Ovary (tissue), 9 donors: ENCODE results near the gene CARTPT. TPM values are rescaled to one million over a fixed set of nuclear protein-coding genes. Genes with fewer than 3 reads are reported as not detected.

ENCODE experiments used
- DNase-seq, 5 donors: peaks; one replicate each; pipeline ENCODE4 v3.0.0-alpha.2; 2019 to 2020
- H3K27ac ChIP-seq, 2 donors: fragments of 200-600 bp; one replicate each; pipeline versions ENCODE4 v1.5.1 to v1.8.0; 2019 to 2022
- H3K27me3 ChIP-seq: fragments of 200-600 bp; one replicate; pipeline ENCODE4 v1.8.0; 2022
- H3K36me3 ChIP-seq: fragments of 200-600 bp; sonication (generic); one replicate; pipeline ENCODE4 v1.5.1; 2019
- H3K4me1 ChIP-seq: one replicate; pipeline ENCODE4 v1.8.1; 2013; ENCODE audit warnings: mild to moderate bottlenecking, moderate library complexity; ENCODE audit not compliant: insufficient read depth
- H3K4me3 ChIP-seq: fragments of 200-600 bp; sonication (generic); one replicate; pipeline ENCODE4 v1.5.1; 2017
- H3K9me3 ChIP-seq, 2 donors: fragments of 200-600 bp in 1 of 2; sonication (generic) in 1 of 2; one replicate each; pipeline versions ENCODE4 v1.5.1 to v1.8.1; 2013 to 2019; ENCODE audit warnings: mild to moderate bottlenecking in 1 of 2, moderate library complexity in 1 of 2
- CTCF ChIP-seq, 3 donors: fragments of 450-650 bp in 2 of 3; fragments of 200-600 bp in 1 of 3; IDR thresholded peaks; one replicate each; pipeline versions ENCODE4 v1.5.1 to v1.8.0; 2016 to 2022; ENCODE audit warnings: antibody characterized with exemption in 3 of 3, mild to moderate bottlenecking in 1 of 3
- EP300 ChIP-seq: sonication (generic); formaldehyde crosslinking; IDR thresholded peaks from one replicate; pipeline ENCODE4 v1.6.1; 2017; ENCODE audit warnings: antibody characterized with exemption
- POLR2A ChIP-seq: fragments of 450-650 bp; IDR thresholded peaks from one replicate; pipeline ENCODE4 v1.6.1; 2017; ENCODE audit warnings: antibody characterized with exemption, mild to moderate bottlenecking, moderate library complexity
- intact Hi-C, 4 donors: fragments of 100-400 bp; cut with DNase I; formaldehyde crosslinking; loops; one replicate each; pipeline versions ENCODE4 v1.11.0 to v1.15.1; 2022 to 2023
- polyA plus RNA-seq, 2 donors: library from polyadenylated mRNA; stranded (reverse); fragments of 200-250 nt in 1 of 2; fragments of 350-450 nt in 1 of 2; fragmentation: Illumina TruSeq in 1 of 2; extraction: RNeasy Lipid Tissue Mini Kit (QIAGEN cat#74804) in 1 of 2; gene quantifications; one replicate each; pipeline ENCODE4 v1.2.3, GENCODE V29; 2013 to 2014
- total RNA-seq, 7 donors: library from RNA; depleted of rRNA in 2 of 7; stranded (reverse); fragments of >200 nt in 2 of 7; fragmentation: NEBNext Ultra II Directional in 3 of 7; extraction: Animal tissue kit (Norgen Biotek cat#: 25700) in 3 of 7; gene quantifications; one replicate each; pipeline versions ENCODE4 v1.1.0 to v1.2.4, GENCODE V29; 2016 to 2023
- donor health status: DM: no; HTN: no; CAD: no; lungs with moderate emphysema.
- donor health status: DM: no; HTN: no; CAD: no.
- donor health status: Bipolar disorder and iron deficiency.
- donor health status: DM: yes; HTN: yes; CAD: no.
- donor health status: DM: no; HTN: no; CAD: no.
- donor health status: DM: yes; HTN: yes; CAD: no.

Gene CARTPT
- total and polyA plus RNA-seq, 9 donors, result 0.63 TPM; not detected in 8

- TF ChIP-seq POLR2A, result no peak
- TF ChIP-seq CTCF (IDR thresholded peaks at IDR 0.05), result no peak
- no peak for TF ChIP-seq EP300
- H3K27me3 ChIP-seq, result no peaks in the 10 kb centered on the region
- H3K4me1 ChIP-seq, result no peaks in the 10 kb centered on the region
- intact Hi-C loops, result no loop called here
- no peaks in the 10 kb centered on the region for H3K9me3 ChIP-seq
- H3K27ac ChIP-seq, result no peak overlapping the region
- H3K4me3 ChIP-seq, result no peak overlapping the region
- no peak for DNase-seq
- H3K36me3 ChIP-seq, result no peaks in the 10 kb centered on the region
Measured at GRCh38 chr5:71767661-71768060, 48.6 kb downstream of the CARTPT start.

- Histone ChIP-seq H3K27ac (no peak overlapping the region), H3K4me1 (no peaks in the 10 kb centered on the region), H3K27me3 (no peaks in the 10 kb centered on the region), H3K9me3 (no peaks in the 10 kb centered on the region), H3K36me3 (no peaks in the 10 kb centered on the region), H3K4me3 (no peak overlapping the region)
- TF ChIP-seq EP300 (no peak), CTCF (IDR thresholded peaks at IDR 0.05) (no peak), POLR2A (no peak)
- intact Hi-C loops, result no loop called here
- no peak for DNase-seq
Measured at GRCh38 chr5:71769287-71769686, 50.2 kb downstream of the CARTPT start.

- DNase-seq, result no peak
- no peaks in the 10 kb centered on the region for H3K9me3 ChIP-seq
- H3K27ac ChIP-seq, result no peak overlapping the region
- no peaks in the 10 kb centered on the region for H3K27me3 ChIP-seq
- H3K4me1 ChIP-seq, result no peaks in the 10 kb centered on the region
- H3K36me3 ChIP-seq, result no peaks in the 10 kb centered on the region
- intact Hi-C loops, result no loop called here
- H3K4me3 ChIP-seq, result no peak overlapping the region
- no peak for TF ChIP-seq POLR2A
- no peak for TF ChIP-seq CTCF (IDR thresholded peaks at IDR 0.05)
- no peak for TF ChIP-seq EP300
Measured at GRCh38 chr5:71770381-71770780, 51.3 kb downstream of the CARTPT start.

Other genes starting within 250 kb of the CARTPT start
- 10 to 100 TPM; 24.5 to 32.5 (median 27.0) TPM for gene MCCC2, start 131.9 kb upstream of the CARTPT start, total RNA-seq
- 10 to 100 TPM; 15.8 to 59.6 TPM for gene MCCC2, start 131.9 kb upstream of the CARTPT start, polyA plus RNA-seq